SK-N-SH treated with all-trans-retinoic acid at 6 μM for 48 hours (cell line): Measurements from ENCODE around the gene MAP3K20.

Source experiments
- ARNTL ChIP-seq: fragments of 450-650 bp; formaldehyde crosslinking; IDR thresholded peaks from 2 replicates; pipeline ENCODE4 v1.5.0; 2020; ENCODE audit warnings: low read depth, mild to moderate bottlenecking, moderate library complexity, borderline replicate concordance
- BACH2 ChIP-seq: fragments of 250-450 bp; sonication (Bioruptor Pico); IDR thresholded peaks from 2 replicates; pipeline ENCODE4 v1.9.0; 2021; ENCODE audit warnings: mild to moderate bottlenecking, borderline replicate concordance
- CREB5 ChIP-seq: fragments of 250-450 bp; sonication (Bioruptor Pico); IDR thresholded peaks from 2 replicates; pipeline ENCODE4 v1.5.1; 2020; ENCODE audit warnings: low read depth, mild to moderate bottlenecking, moderate library complexity
- PATZ1 ChIP-seq: fragments of 250-450 bp; sonication (Bioruptor Pico); IDR thresholded peaks from 2 replicates; pipeline ENCODE4 v1.8.0; 2020; ENCODE audit warnings: mild to moderate bottlenecking, moderate library complexity, borderline replicate concordance
- SNAI2 ChIP-seq: fragments of 250-450 bp; sonication (Bioruptor Pico); IDR thresholded peaks from 2 replicates; pipeline ENCODE4 v1.5.0; 2020; ENCODE audit warnings: mild to moderate bottlenecking, moderate library complexity
- TOX ChIP-seq: fragments of 250-450 bp; sonication (Bioruptor Pico); IDR thresholded peaks from 2 replicates; pipeline ENCODE4 v1.8.0; 2021; ENCODE audit warnings: mild to moderate bottlenecking, moderate library complexity, borderline replicate concordance
- ZC3H10 ChIP-seq: fragments of 250-450 bp; sonication (Bioruptor Pico); IDR thresholded peaks from 2 replicates; pipeline ENCODE4 v1.5.1; 2021; ENCODE audit warnings: mild to moderate bottlenecking, moderate library complexity
- ZFP3 ChIP-seq: fragments of 250-450 bp; sonication (Bioruptor Pico); IDR thresholded peaks from 2 replicates; pipeline ENCODE4 v1.5.0; 2020; ENCODE audit warnings: mild to moderate bottlenecking, moderate library complexity
- ZFP30 ChIP-seq: fragments of 450-650 bp; formaldehyde crosslinking; IDR thresholded peaks from 2 replicates; pipeline ENCODE4 v1.5.0; 2022; ENCODE audit warnings: mild to moderate bottlenecking, moderate library complexity

- TF ChIP-seq PATZ1 (no peak), ZFP3 (CRISPR knock-in tag) (no peak), ARNTL (CRISPR knock-in tag) (no peak), ZC3H10 (CRISPR knock-in tag) (no peak), BACH2 (CRISPR knock-in tag) (no peak), SNAI2 (CRISPR knock-in tag) (no peak), TOX (CRISPR knock-in tag) (no peak), CREB5 (CRISPR knock-in tag) (no peak), ZFP30 (CRISPR knock-in tag) (no peak)
Observed at GRCh38 chr2:173028141-173028540, 47.5 kb upstream of the MAP3K20 start.
